HepG2 (cell line): ENCODE measurements around the gene TCEAL3. TPM values are rescaled to one million over a fixed set of nuclear protein-coding genes. Genes with fewer than 3 reads are reported as not detected.
"Not testable (repeated sequence)": the region's sequence is repeated elsewhere in the genome, so short reads cannot be mapped to it uniquely, and the experiment has no call there.

Experiments used
- ATAC-seq: fragments of 200-7000 bp; cut with Tn5 transposase; 3 replicates; pipeline ENCODE4 v1.9.1; 2020; ENCODE audit warnings: mild to moderate bottlenecking, moderate library complexity
- BruUV-seq: library from RNA; stranded (reverse); fragments of 400-500 nt; replicated peaks from 2 replicates; lab custom pipeline; 2021; lab: Mats Ljungman, UMichigan
- CTCF ChIA-PET: fragments of 300-600 bp; formaldehyde crosslinking; extraction: SDS; loops from one replicate; lab custom pipeline; 2021; ENCODE audit warnings: low total read pairs, inconsistent platforms, low intra/inter-chr PET ratio; lab: Yijun Ruan, JAX
- POLR2A ChIA-PET: fragments of 350-600 bp; sonication (Branson Sonifier 250); formaldehyde crosslinking; loops from one replicate; lab custom pipeline; 2020; ENCODE audit warnings: antibody characterized with exemption, inconsistent platforms; lab: Yijun Ruan, JAX
- DNase-seq: peaks from one replicate; pipeline ENCODE4 v3.0.0-alpha.2; 2015; ENCODE audit warnings: low spot score
- FAIRE-seq: peaks from 3 replicates; lab custom pipeline; 2011; peaks lifted over from hg19 to GRCh38; lab: Jason Lieb, UNC
- H2AFZ ChIP-seq: one replicate; pipeline ENCODE4 v1.6.1; 2011; ENCODE audit warnings: low read length, inconsistent platforms
- H3K27ac ChIP-seq: fragments of 300-600 bp; 3 replicates; pipeline ENCODE4 v1.8.0; 2011; ENCODE audit warnings: mixed run types, mild to moderate bottlenecking, mixed read lengths, low read length, inconsistent platforms; ENCODE audit not compliant: insufficient read depth; ENCODE audit errors: extremely low read length
- H3K27me3 ChIP-seq, 2 experiments: fragments of 200-600 bp in 1 of 2; 2 replicates in 1 of 2; 3 replicates in 1 of 2; pipeline versions ENCODE4 v1.6.0 to v1.8.0; 2011; ENCODE audit warnings: low read length in 2 of 2, mild to moderate bottlenecking in 2 of 2, moderate library complexity in 2 of 2, inconsistent platforms in 1 of 2; ENCODE audit not compliant: insufficient read depth in 2 of 2, control insufficient read depth in 1 of 2
- H3K36me3 ChIP-seq, 2 experiments: fragments of 200-600 bp in 1 of 2; replicated peaks in 1 of 2; 2 replicates in 1 of 2; 3 replicates in 1 of 2; pipeline versions ENCODE4 v1.5.1 to v1.8.0; 2011; ENCODE audit warnings: low read length in 2 of 2, inconsistent platforms in 1 of 2; ENCODE audit not compliant: insufficient read depth in 2 of 2, control insufficient read depth in 1 of 2
- H3K4me1 ChIP-seq: 2 replicates; pipeline ENCODE4 v1.5.1; 2012; ENCODE audit warnings: low read length, inconsistent platforms; ENCODE audit not compliant: insufficient read depth
- H3K4me2 ChIP-seq: 2 replicates; pipeline ENCODE4 v1.6.0; 2011; ENCODE audit warnings: low read depth, low read length, inconsistent platforms
- H3K4me3 ChIP-seq, 3 experiments: fragments of 200-600 bp in 1 of 3; sonication (generic), shearing (Covaris generic) in 1 of 3; replicated peaks in 1 of 3; 2 replicates each; pipeline ENCODE4 v1.5.1; 2011 to 2016; ENCODE audit warnings: low read length in 3 of 3, inconsistent platforms in 2 of 3, low read depth in 2 of 3, mild to moderate bottlenecking in 2 of 3, control low read depth in 1 of 3, mixed read lengths in 1 of 3; ENCODE audit not compliant: insufficient read depth in 1 of 3
- H3K79me2 ChIP-seq: one replicate; pipeline ENCODE4 v1.6.1; 2011; ENCODE audit warnings: low read length, inconsistent platforms; ENCODE audit not compliant: insufficient read depth
- H3K9ac ChIP-seq: 2 replicates; pipeline ENCODE4 v1.6.0; 2011; ENCODE audit warnings: mild to moderate bottlenecking, low read depth, low read length, inconsistent platforms; ENCODE audit not compliant: insufficient read depth
- H3K9me3 ChIP-seq: 2 replicates; pipeline ENCODE4 v1.5.1; 2012; ENCODE audit warnings: mild to moderate bottlenecking, low read length
- H4K20me1 ChIP-seq: 2 replicates; pipeline ENCODE4 v1.6.0; 2011; ENCODE audit warnings: inconsistent platforms, mild to moderate bottlenecking, low read length, moderate library complexity; ENCODE audit not compliant: insufficient read depth
- DPF2 ChIP-seq: sonication (generic); formaldehyde crosslinking; IDR thresholded peaks from 2 replicates; pipeline ENCODE4 v1.4.0; 2020; ENCODE audit warnings: mild to moderate bottlenecking, low read depth, missing genetic modification reagents, borderline replicate concordance
- ZNF557 ChIP-seq: sonication (generic); formaldehyde crosslinking; IDR thresholded peaks from 2 replicates; pipeline ENCODE4 v1.4.0; 2020; ENCODE audit warnings: missing genetic modification reagents
- WGBS: methylation state at CpG from one replicate; pipeline ENCODE4 v1.1.6; 2017; ENCODE audit warnings: low lambda C conversion rate; 5-methylcytosine and 5-hydroxymethylcytosine counted together
- in situ Hi-C: cut with HindIII; loops from 2 replicates; pipeline ENCODE4 v1.10.0; 2017; ENCODE audit warnings: low pct_unique_long_range_greater_than_20kb; ENCODE audit not compliant: extremely low pct_ligation_motif_present
- intact Hi-C: fragments of 100-400 bp; cut with micrococcal nuclease; formaldehyde crosslinking; loops from one replicate; pipeline ENCODE4 v1.10.0; 2022; ENCODE audit not compliant: unreplicated experiment
- polyA plus RNA-seq, 8 experiments: library from polyadenylated mRNA; depleted of rRNA in 3 of 8; stranded (reverse) in 7 of 8; unstranded in 1 of 8; fragments of >200 nt; fragmentation: Illumina TruSeq in 4 of 8; extraction: Trizol in 4 of 8; gene quantifications; 2 replicates each; pipeline versions ENCODE4 v1.2.1 to v1.2.3, GENCODE V29; 2011 to 2016; ENCODE audit warnings: low read depth in 4 of 8, missing spikeins in 1 of 8, mixed read lengths in 1 of 8; ENCODE audit not compliant: insufficient read depth in 1 of 8
- total RNA-seq, 5 experiments: library from RNA; depleted of rRNA; stranded (reverse); fragments of >200 nt; fragmentation: Illumina TruSeq; extraction: Trizol; gene quantifications; 2 replicates each; pipeline ENCODE4 v1.2.3, GENCODE V29; 2016; ENCODE audit warnings: low read depth in 1 of 5
- TF ChIP-seq, protein P1 (sequence below): sonication (generic); formaldehyde crosslinking; IDR thresholded peaks from 2 replicates; pipeline ENCODE4 v1.8.0; 2022; ENCODE audit warnings: mild to moderate bottlenecking, missing genetic modification reagents; ENCODE audit not compliant: insufficient replicate concordance
- TF ChIP-seq, protein P2 (sequence below): sonication (generic); formaldehyde crosslinking; IDR thresholded peaks from 2 replicates; pipeline ENCODE4 v1.9.0; 2022; ENCODE audit warnings: missing genetic modification reagents, mild to moderate bottlenecking, borderline replicate concordance

Gene TCEAL3
- total and polyA plus RNA-seq, 2 of the 13 experiments (the other 11 are each of a cell fraction or from before 2014, with no cell fraction given) = 0.09 to 0.12 TPM

DNA sequence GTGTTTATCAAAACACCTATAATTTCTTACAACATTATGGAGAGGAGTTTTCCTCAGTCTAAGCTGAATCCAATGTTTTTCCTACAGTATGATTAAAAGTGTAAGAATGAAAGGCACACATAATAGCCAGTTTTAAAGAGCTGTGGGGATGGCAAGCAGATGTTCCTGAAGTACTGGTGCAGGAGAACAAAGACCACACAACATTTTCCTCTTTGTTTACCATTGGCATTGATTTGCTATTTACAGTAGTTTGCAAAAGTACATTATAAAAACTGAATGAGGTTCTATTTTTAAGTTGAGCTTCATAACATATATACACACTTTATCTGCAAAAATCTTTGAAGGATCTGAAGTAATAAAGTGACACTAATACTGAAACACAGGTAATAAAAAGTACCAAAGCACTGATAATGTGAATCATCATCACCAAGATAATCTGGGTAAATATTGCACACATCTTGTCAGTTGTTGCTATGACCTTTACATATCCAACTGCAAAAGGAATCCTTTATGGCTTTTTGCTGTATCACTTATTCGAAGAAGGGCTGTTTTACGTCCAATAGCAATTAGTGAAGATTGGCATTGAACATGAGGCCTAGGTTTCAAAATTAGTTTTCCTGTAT is 43.5 kb downstream of the TCEAL3 start:
- ChIA-PET CTCF (no interaction called here), POLR2A (no interaction called here)

DNA sequence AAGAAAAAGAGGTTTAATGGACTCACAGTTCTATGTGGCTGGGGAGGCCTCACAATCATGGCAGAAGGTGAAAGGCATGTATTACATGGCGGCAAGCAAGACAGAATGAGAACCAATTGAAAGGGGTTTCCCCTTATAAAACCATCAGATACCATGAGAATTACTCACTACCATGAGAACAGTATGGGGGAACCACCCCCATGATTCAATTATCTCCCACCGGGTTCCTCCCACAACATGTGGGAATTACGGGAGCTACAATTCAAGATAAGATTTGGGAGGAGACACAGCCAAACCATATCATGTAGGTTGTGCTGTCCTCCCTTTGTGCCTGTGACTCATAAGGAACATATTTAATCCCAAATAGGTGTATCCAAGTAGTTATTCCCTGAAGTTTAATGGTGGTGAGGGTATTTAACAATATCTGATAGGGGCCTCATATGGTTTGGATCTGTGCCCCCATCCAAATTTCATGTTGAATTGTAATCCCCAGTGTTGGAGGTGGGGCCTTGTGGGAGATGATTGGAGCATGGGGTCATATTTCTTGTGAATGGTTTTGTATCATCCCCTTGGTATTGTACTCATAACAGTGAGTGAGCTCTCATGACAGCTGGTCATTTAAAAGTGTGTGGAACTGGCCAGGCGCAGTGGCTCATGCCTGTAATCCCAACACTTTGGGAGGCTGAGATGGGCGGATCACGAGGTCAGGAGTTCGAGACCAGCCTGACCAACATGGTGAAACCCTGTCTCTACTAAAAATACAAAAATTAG is 47.7 kb downstream of the TCEAL3 start:
- H3K4me2 ChIP-seq, H3K9me3 ChIP-seq, POLR2A ChIA-PET, H3K79me2 ChIP-seq, H3K4me3 ChIP-seq, ATAC-seq, H3K27me3 ChIP-seq, H3K27ac ChIP-seq, intact Hi-C loops, H3K36me3 ChIP-seq, in situ Hi-C loops, DNase-seq, CTCF ChIA-PET, BruUV-seq, FAIRE-seq, H3K9ac ChIP-seq, H2AFZ ChIP-seq, H4K20me1 ChIP-seq: not testable (repeated sequence)
- WGBS = 75% methylated on average over 1 of the region's 7 CpGs
- H3K4me1 ChIP-seq = peaks cover 13% of the 10 kb centered on the region

More for the DNA sequence above, 43.5 kb downstream of the TCEAL3 start:
- BruUV-seq = no TSS peak
- peak; percentile 57 for FAIRE-seq
- H4K20me1 ChIP-seq = no peaks in the 10 kb centered on the region
- no peak for ATAC-seq
- no peaks in the 10 kb centered on the region for H3K4me1 ChIP-seq
- no peaks in the 10 kb centered on the region for H3K9me3 ChIP-seq
- no peak for DNase-seq
- no peak overlapping the region for H3K4me2 ChIP-seq
- no peak overlapping the region for H2AFZ ChIP-seq
- H3K79me2 ChIP-seq = no peaks in the 10 kb centered on the region
- no peaks in the 10 kb centered on the region for H3K36me3 ChIP-seq
- no peak overlapping the region for H3K4me3 ChIP-seq
- TF ChIP-seq DPF2 (CRISPR knock-in tag) (no peak), ZNF557 (CRISPR knock-in tag) (no peak)
- TF ChIP-seq, protein P1, sequence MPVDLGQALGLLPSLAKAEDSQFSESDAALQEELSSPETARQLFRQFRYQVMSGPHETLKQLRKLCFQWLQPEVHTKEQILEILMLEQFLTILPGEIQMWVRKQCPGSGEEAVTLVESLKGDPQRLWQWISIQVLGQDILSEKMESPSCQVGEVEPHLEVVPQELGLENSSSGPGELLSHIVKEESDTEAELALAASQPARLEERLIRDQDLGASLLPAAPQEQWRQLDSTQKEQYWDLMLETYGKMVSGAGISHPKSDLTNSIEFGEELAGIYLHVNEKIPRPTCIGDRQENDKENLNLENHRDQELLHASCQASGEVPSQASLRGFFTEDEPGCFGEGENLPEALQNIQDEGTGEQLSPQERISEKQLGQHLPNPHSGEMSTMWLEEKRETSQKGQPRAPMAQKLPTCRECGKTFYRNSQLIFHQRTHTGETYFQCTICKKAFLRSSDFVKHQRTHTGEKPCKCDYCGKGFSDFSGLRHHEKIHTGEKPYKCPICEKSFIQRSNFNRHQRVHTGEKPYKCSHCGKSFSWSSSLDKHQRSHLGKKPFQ (CRISPR knock-in tag) = no peak
- TF ChIP-seq, protein P2, sequence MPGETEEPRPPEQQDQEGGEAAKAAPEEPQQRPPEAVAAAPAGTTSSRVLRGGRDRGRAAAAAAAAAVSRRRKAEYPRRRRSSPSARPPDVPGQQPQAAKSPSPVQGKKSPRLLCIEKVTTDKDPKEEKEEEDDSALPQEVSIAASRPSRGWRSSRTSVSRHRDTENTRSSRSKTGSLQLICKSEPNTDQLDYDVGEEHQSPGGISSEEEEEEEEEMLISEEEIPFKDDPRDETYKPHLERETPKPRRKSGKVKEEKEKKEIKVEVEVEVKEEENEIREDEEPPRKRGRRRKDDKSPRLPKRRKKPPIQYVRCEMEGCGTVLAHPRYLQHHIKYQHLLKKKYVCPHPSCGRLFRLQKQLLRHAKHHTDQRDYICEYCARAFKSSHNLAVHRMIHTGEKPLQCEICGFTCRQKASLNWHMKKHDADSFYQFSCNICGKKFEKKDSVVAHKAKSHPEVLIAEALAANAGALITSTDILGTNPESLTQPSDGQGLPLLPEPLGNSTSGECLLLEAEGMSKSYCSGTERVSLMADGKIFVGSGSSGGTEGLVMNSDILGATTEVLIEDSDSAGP (CRISPR knock-in tag) = no peak
- WGBS = 83% methylated on average over 2 of the region's 2 CpGs
- H3K27ac ChIP-seq = no peak overlapping the region
- H3K9ac ChIP-seq = no peak overlapping the region
- no peaks in the 10 kb centered on the region for H3K27me3 ChIP-seq
- in situ Hi-C loops = no loop called here
- intact Hi-C loops = no loop called here
